ENCODE results near the gene DVL2.
A peak's percentile ranks its signal among the peaks of the same experiment; 100 is the strongest.

DNA sequence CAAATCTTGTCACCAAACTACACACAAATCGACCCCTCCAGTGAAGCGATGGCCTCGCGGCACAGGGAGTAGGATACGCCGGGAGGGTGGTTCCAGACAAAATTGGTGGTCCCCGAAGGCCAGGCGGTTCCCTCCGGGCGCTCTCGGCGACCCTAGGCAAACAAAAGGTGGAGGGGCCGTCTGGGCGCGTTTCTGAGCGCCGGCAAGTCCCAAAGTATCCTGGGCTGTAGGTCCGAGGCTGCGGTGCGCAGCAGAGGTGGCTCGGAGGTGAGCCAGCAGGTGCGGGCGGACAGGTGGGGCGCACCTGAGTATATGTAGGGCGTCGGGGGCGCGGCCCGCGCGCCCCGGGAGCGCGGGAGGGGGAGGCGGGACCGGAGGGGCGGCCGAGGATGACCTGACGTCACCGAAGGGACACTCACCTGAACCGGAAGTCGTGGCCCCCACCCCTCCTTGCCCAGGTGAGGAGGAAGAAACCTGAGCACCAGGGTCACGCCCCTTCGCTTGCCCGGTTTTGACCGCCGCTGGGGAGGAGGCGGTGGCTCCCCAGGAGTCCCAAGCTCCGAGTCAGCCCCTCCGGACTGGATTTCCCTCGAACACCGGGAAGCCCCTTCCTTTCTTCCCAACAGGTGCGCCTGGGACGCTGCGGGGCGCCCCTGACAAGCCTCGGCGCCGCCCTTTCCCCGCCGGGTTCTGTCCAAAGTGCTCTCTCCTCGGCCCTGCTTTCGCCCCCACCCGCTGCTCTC lies 28.0 kb upstream of the DVL2 start, which contains the start of gene CLDN7:
- TF ChIP-seq POLR2A (IDR thresholded peaks at IDR 0.05) = peak; percentile 76
- TF ChIP-seq, protein P1, sequence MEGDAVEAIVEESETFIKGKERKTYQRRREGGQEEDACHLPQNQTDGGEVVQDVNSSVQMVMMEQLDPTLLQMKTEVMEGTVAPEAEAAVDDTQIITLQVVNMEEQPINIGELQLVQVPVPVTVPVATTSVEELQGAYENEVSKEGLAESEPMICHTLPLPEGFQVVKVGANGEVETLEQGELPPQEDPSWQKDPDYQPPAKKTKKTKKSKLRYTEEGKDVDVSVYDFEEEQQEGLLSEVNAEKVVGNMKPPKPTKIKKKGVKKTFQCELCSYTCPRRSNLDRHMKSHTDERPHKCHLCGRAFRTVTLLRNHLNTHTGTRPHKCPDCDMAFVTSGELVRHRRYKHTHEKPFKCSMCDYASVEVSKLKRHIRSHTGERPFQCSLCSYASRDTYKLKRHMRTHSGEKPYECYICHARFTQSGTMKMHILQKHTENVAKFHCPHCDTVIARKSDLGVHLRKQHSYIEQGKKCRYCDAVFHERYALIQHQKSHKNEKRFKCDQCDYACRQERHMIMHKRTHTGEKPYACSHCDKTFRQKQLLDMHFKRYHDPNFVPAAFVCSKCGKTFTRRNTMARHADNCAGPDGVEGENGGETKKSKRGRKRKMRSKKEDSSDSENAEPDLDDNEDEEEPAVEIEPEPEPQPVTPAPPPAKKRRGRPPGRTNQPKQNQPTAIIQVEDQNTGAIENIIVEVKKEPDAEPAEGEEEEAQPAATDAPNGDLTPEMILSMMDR (IDR thresholded peaks at IDR 0.05) = peak; percentile 16 to 28 (median 18)
